Mesenteric fat pad (tissue), 1 donor: ENCODE data around the gene MYL2. TPM values are rescaled to one million over a fixed set of nuclear protein-coding genes. Genes with fewer than 3 reads are reported as not detected.

Experiments used
- DNase-seq: peaks from one replicate; pipeline ENCODE4 v3.0.0-alpha.2; 2020; ENCODE audit warnings: low spot score
- total RNA-seq: library from RNA; stranded (reverse); fragmentation: NEBNext Ultra II Directional; extraction: Animal tissue kit (Norgen Biotek cat#: 25700); gene quantifications from one replicate; pipeline ENCODE4 v1.2.1, GENCODE V29; 2021
- donor health status: DM: yes; HTN: yes; CAD: no.

Gene MYL2
- total RNA-seq, 1 donor from 2014 or later: not detected

- DNase-seq: no peak
These were observed 19.0 kb downstream of the MYL2 start for GRCh38 chr12:110901401-110901800.

GRCh38 chr12:110896559-110896958, 23.8 kb downstream of the MYL2 start:
- DNase-seq: no peak

GRCh38 chr12:110893956-110894355, 26.4 kb downstream of the MYL2 start:
- DNase-seq: no peak

DNA sequence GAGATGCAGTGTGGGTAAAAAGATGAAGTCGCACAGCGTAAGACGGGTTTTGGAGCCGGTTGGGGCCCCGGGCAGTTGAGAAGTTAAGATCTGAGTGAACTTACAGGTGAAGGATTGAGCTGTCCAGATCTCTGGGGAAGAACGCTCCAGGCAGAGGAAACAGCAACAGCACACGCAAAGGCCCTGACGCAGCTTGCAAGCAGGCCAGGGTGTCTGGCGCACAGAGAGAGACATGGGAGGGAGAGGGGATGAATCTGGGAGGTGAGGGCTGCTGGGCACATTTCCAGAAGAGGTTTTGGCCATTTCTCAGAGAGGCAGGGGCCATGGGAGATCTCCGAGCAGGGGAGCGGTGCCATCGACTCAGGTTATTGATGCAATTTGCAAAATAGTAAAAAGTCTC, 31.0 kb downstream of the MYL2 start:
- no peak for DNase-seq

DNA sequence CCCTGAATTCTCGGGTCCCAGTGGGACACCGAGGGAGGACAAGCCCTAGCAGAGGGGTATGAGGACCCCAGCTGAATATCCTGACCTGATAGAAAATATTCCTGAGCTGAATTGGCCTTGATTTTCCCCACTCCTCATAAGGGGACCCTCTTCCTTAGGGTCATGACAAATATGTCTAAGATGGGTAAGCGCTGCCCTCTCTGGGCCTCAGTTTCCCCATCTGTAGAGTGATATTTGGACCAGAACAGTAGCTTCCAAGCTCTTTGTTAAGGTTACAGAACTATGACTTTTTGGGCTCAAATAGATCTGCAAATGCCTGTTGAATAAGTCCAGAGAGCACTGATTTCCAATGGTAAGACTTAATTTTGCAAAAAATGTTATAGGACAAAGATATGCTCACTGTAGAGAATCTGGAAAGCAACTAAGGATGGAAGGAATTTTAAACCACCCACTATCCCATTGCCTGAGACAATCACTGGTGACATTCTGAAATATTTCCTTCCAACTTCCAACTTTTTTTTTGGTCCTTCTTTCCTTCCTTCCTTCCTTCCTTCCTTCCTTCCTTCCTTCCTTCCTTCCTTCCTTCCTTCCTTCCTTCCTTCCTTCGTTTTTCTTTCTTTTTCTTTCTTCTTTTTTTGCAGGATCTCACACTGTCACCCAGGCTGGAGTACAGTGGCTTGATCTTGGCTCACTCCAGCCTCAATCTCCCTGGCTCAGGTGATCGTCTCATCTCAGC, 32.0 kb downstream of the MYL2 start:
- no peak for DNase-seq

DNA sequence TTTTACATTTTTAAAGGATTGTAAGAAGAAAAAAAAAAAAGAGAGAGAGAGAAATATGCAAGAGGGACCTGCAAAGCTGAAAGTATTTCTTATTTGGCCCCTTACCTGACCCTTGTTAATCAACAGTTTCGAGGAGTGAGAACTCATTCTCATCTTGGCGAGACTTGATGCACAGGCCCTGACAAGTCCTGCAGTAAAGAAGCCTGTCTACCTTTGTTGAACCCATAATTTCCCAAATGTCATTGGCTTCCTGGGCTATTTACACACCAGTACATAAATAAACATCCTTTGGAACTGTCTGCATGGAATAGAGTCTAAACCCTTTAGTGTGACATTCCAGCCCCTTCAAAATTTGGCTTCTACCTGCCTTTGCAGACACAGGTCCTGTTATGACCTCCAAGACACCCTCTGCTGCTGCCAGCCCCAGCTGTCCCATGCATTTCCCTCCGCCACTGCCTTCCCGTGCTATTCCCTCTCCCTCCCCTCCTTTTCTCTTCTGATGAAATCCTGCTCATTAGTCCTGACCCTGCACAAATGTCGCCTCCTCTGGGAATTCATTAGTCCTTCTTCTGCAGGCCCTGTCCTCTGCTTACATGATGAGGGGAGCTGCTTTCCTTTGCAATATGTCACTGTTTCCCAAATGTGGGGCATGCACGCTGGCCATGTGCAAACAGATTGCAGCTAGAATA, 35.1 kb downstream of the MYL2 start:
- no peak for DNase-seq

DNA sequence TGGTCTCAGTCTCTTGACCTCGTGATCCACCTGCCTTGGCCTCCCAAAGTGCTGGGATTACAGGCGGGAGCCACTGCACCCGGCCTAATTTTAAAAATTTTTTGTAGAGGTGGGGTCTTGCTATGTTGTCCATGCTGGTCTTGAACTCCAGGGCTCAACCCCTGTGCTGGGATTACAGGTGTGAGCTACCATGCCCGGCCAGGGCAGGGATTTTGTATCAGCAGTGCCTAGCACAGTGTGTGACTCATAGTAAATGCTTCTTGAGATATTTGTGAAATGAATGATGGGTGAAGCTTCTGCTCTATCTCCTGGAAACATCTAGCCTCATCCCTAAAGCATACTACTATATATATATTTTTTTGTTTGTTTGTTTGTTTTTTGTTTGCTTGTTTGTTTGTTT, 37.1 kb downstream of the MYL2 start:
- no peak for DNase-seq

GRCh38 chr12:110880651-110881050, 39.7 kb downstream of the MYL2 start:
- DNase-seq: no peak

GRCh38 chr12:110874781-110875180, 45.6 kb downstream of the MYL2 start:
- DNase-seq: no peak

DNA sequence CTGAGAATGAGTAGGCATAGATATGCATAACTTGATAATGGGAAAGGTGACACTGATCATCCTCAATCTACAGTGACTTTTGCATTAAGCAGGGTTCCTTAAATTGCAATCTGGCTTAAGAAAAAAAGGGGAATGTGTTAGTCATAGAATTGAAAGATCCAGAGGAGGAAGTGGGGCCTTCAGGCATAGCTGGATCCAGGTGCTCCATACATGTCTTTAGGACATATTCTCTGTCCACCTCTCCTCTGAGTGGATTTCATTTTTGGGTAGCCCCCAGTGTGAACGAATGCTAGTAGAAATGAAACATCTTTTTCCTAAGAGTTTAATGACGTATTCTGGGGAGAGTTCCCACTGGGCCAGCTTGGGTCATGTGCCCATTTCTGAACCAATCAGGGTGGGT, 46.0 kb downstream of the MYL2 start:
- no peak for DNase-seq

GRCh38 chr12:110872100-110872499, 48.3 kb downstream of the MYL2 start:
- DNase-seq: no peak

GRCh38 chr12:110869803-110870202, 50.6 kb downstream of the MYL2 start:
- DNase-seq: no peak

DNA sequence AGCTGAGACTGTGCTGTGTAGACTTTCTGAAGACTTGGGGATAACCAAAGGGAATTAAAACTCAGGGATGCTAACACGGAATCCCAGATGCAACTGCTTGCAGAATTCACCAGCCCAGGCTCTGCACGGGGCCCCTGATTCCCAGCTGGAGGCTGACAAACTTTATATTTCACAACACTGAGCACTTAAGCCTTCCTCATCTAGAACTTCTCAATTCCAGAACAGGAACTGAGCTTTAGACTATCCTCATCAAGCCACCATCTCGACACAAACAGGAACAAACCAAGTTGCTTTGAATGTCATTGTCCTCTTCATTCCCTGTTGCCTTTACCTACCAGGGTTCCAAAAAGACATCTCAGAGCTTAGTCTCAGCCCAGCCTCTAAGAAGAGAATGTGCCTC, 51.4 kb downstream of the MYL2 start:
- no peak for DNase-seq

DNA sequence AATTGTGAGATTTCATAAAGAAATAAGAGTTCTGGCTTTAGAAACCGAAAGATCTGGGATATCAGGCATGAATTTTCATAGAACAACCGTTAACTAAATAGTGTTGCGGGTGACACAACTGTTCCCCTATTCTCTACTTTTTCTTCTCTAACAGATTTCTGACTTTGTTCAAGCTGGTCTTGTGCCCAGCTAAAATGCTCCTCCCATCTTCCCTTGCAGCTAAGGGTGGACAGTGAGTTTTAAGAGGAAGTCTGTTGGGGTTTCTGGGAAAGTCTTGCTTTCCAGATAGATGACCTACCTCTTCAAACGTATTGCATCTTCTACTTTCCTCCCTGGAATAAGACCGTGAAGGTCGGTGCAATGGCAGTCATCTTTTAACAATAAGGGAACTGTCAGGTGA, 54.9 kb downstream of the MYL2 start:
- DNase-seq: no peak

- no peak for DNase-seq
These were observed 57.2 kb downstream of the MYL2 start for GRCh38 chr12:110863161-110863560.

GRCh38 chr12:110862329-110862728, 58.0 kb downstream of the MYL2 start:
- DNase-seq: no peak

- no peak for DNase-seq
These were observed 58.6 kb downstream of the MYL2 start for GRCh38 chr12:110861729-110862128.

Other genes with a start within 250 kb of the MYL2 start
- gene HVCN1, start 231.5 kb downstream of the MYL2 start, total RNA-seq: 4.2 TPM
- 101 TPM for gene PPP1CC, start 177.7 kb downstream of the MYL2 start, total RNA-seq
- not detected for gene CCDC63, start 73.6 kb downstream of the MYL2 start, total RNA-seq
- gene CUX2, start 113.6 kb upstream of the MYL2 start, total RNA-seq: 0.10 TPM